Tibial nerve (tissue), 3 donors: ENCODE measurements around the gene ZDHHC5.

ENCODE experiments used
- CTCF ChIP-seq, 5 experiments: fragments of 200-600 bp in 3 of 5; fragments of 450-650 bp in 2 of 5; sonication (generic) in 3 of 5; IDR thresholded peaks; one replicate each; pipeline ENCODE4 v1.5.1; 2016 to 2019; ENCODE audit warnings: antibody characterized with exemption in 5 of 5, mild to moderate bottlenecking in 3 of 5, moderate library complexity in 2 of 5
- POLR2A ChIP-seq, 2 donors: fragments of 450-650 bp; IDR thresholded peaks; one replicate each; pipeline ENCODE4 v1.6.1; 2017; ENCODE audit warnings: antibody characterized with exemption in 2 of 2, mild to moderate bottlenecking in 2 of 2, moderate library complexity in 2 of 2

GRCh38 chr11:57658023-57658361 lies 9.9 kb upstream of the ZDHHC5 start:
- TF ChIP-seq CTCF (IDR thresholded peaks at IDR 0.05) (no peak), POLR2A (IDR thresholded peaks at IDR 0.05) (no peak)
